ENCODE results near the gene INSM1. TPM values are rescaled to one million over a fixed set of nuclear protein-coding genes. Genes with fewer than 3 reads are reported as not detected.
A peak's percentile ranks its signal among the peaks of the same experiment; 100 is the strongest.

The INSM1 gene, protein sequence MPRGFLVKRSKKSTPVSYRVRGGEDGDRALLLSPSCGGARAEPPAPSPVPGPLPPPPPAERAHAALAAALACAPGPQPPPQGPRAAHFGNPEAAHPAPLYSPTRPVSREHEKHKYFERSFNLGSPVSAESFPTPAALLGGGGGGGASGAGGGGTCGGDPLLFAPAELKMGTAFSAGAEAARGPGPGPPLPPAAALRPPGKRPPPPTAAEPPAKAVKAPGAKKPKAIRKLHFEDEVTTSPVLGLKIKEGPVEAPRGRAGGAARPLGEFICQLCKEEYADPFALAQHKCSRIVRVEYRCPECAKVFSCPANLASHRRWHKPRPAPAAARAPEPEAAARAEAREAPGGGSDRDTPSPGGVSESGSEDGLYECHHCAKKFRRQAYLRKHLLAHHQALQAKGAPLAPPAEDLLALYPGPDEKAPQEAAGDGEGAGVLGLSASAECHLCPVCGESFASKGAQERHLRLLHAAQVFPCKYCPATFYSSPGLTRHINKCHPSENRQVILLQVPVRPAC
- total RNA-seq (2014; rRNA removed; shearing (Covaris generic)) (1.2 and 2.2 TPM in 2 replicates), polyA plus RNA-seq (2016; fragmentation: Nextera tagmentation; extraction: Ambion mirVana) (0.55 and 0.61 TPM in 2 replicates)
- long read RNA-seq, result 0 reads

DNA sequence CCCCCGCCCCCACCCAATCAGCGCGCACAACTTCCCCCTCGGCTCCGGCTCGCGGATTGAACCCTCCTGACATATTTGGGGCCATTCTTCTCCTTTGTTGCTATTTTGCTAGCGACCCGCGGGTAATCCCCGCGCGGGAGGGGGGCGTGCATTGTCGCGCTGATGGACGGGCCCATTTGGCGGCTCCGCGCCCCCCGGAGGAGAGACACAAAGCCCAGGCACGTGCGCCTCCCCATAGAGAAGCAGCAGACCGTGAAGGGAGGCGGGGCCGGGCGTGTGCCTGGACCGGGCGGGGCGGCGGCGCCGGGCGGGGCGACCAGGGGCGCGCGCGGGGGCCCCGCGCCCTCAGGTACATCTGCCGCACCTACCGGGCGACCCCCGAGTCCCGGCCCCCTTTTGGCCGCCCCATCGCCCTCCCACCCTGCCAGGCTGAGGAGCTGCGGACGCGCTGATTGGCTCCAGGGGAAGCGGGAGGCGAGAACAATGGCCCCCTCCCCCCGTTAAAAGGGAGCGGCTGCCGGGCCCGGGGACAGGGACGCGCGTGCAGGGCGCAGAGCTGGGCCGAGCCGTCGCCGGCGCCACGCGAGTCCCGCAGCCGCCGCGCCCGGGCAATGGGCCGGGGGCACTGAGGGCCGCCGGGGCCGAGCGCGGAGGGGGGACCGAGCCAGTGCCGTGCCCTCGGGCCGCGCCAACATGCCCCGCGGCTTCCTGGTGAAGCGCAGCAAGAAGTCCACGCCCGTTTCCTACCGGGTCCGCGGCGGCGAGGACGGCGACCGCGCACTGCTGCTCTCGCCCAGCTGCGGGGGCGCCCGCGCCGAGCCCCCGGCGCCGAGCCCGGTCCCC lies at the start of gene INSM1:
Gene INSM1 (plus strand): TSS at position 530 of the 843 bp plus-strand sequence. CDS start 164 bp downstream, at position 694.
- no peak within 1 kb of the TSS for H3K27ac ChIP-seq (ENCODE audit: low read depth)
- no peaks in the 10 kb centered on the region for H4K20me1 ChIP-seq (replicated peaks; ENCODE audit: insufficient read depth)
- peaks cover 79% of the 10 kb centered on the region for H3K27me3 Mint-ChIP-seq (ENCODE audit: insufficient read depth, low read depth, poor library complexity)
- H3F3A ChIP-seq (replicated peaks; ENCODE audit: low read depth), result peaks cover 11% of the 10 kb centered on the region; the same call in 1 of the 2 replicates
- H2AFZ ChIP-seq, result peak within 1 kb of the TSS; percentile 92
- peak; percentile 63 for TF ChIP-seq EZH2 (IDR thresholded peaks at IDR 0.05; ENCODE audit: low read depth, unreplicated experiment)
- no peak for TF ChIP-seq NANOG (IDR thresholded peaks at IDR 0.05; ENCODE audit: borderline replicate concordance)
- no peak for TF ChIP-seq JUNB (IDR thresholded peaks at IDR 0.05; ENCODE audit: unreplicated experiment)
- no peak for TF ChIP-seq EZH2phosphoT487 (IDR thresholded peaks at IDR 0.05; ENCODE audit: unreplicated experiment)
- no peak for TF ChIP-seq STAT1 (IDR thresholded peaks at IDR 0.05; ENCODE audit: unreplicated experiment)
- H3K36me3 Mint-ChIP-seq (ENCODE audit: low read depth), result no peaks in the 10 kb centered on the region; the same call in 2 of the 3 replicates
- peak within 1 kb of the TSS; percentile 78 for H3K4me3 Mint-ChIP-seq
- ATAC-seq, result peak; percentile 3; the same call in 2 of the 3 replicates
- H3K4me3 ChIP-seq, result peak within 1 kb of the TSS; percentile 67
- DNase-seq (ENCODE audit: low spot score), result peak; percentile 75
- peaks cover 39% of the 10 kb centered on the region for H3K4me1 ChIP-seq (ENCODE audit: insufficient read depth)
- H3K4me1 Mint-ChIP-seq, result peaks cover 42% of the 10 kb centered on the region
- H3K27ac Mint-ChIP-seq, result no peak within 1 kb of the TSS
- no peaks in the 10 kb centered on the region for H3K36me3 ChIP-seq (ENCODE audit: insufficient read depth)
- peak within 1 kb of the TSS; percentile 93 for H3K4me2 ChIP-seq
- peaks cover 83% of the 10 kb centered on the region for H3K27me3 ChIP-seq (ENCODE audit: insufficient read depth)
- no peaks in the 10 kb centered on the region for H3K79me2 ChIP-seq (replicated peaks; ENCODE audit: insufficient read depth)
- H3K9me3 Mint-ChIP-seq, result peaks cover 5% of the 10 kb centered on the region; the same call in 2 of the 3 replicates
- no peaks in the 10 kb centered on the region for H3K9me2 ChIP-seq (ENCODE audit: insufficient read depth)

DNA sequence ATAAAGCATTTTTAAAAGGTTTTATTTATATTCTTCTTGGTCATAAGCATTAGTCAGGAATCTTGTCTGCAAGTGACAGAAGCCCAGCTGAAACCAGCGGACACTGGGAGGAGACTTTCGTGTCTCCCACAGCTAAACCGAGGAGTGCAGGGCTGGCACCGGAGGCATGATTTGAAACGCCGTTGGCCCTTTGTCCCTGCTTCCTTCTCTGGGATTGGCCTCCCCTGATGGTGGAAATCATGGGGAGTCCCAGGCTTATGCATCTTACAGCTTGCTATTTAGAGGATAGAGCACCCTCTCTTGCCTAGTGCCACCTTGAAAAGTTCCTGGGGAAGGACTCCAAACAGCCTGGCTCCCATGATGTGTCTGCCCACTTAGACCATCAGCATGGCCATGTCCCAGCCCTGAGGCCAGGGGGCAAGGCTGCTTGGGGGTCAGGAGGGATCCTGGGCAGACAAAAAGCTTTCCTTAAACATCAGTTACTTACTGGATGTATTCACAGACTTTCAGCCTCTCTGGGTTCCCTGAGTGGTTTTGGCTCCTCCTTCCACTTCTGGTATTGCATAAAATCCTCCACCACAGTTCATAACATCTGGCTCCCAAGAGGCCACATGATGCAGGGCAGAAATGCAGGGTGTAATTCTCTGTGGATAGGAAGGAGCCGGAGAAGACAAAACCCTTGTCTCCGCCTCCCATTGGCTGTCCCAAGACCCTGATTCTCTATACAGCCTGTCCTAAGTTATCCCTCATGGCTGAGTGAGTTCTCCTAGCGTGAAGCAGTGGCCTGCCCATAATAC lies 49.3 kb upstream of the INSM1 start:
- H3K4me3 Mint-ChIP-seq, result no peak overlapping the region
- Histone ChIP-seq H3K36me3 (ENCODE audit: insufficient read depth) (no peaks in the 10 kb centered on the region), H2AFZ (0 out of 2 replicates have a peak overlapping the region, but pooled peaks have one; percentile 18), H3K9me2 (ENCODE audit: insufficient read depth) (no peaks in the 10 kb centered on the region), H3K79me2 (replicated peaks; ENCODE audit: insufficient read depth) (no peaks in the 10 kb centered on the region), H3K4me3 (no peak overlapping the region), H3K27me3 (ENCODE audit: insufficient read depth) (no peaks in the 10 kb centered on the region), H3K4me2 (no peak overlapping the region), H4K20me1 (replicated peaks; ENCODE audit: insufficient read depth) (no peaks in the 10 kb centered on the region; the same call in 1 of the 2 replicates), H3F3A (replicated peaks; ENCODE audit: low read depth) (no peaks in the 10 kb centered on the region), H3K27ac (ENCODE audit: low read depth) (no peak overlapping the region), H3K4me1 (ENCODE audit: insufficient read depth) (no peaks in the 10 kb centered on the region)
- peaks cover 9% of the 10 kb centered on the region; the same call in 2 of the 3 replicates for H3K9me3 Mint-ChIP-seq
- no peaks in the 10 kb centered on the region for H3K4me1 Mint-ChIP-seq
- no peak for ATAC-seq
- DNase-seq (ENCODE audit: low spot score), result no peak
- no peak overlapping the region for H3K27ac Mint-ChIP-seq
- H3K27me3 Mint-ChIP-seq (ENCODE audit: insufficient read depth, low read depth, poor library complexity), result peaks cover 3% of the 10 kb centered on the region
- H3K36me3 Mint-ChIP-seq (ENCODE audit: low read depth), result peaks cover 3% of the 10 kb centered on the region; the same call in 1 of the 3 replicates
- TF ChIP-seq EZH2phosphoT487 (IDR thresholded peaks at IDR 0.05; ENCODE audit: unreplicated experiment) (no peak), CREB1 (CRISPR knock-in tag; IDR thresholded peaks at IDR 0.05; ENCODE audit: low read depth) (no peak), NANOG (IDR thresholded peaks at IDR 0.05; ENCODE audit: borderline replicate concordance) (no peak), JUNB (IDR thresholded peaks at IDR 0.05; ENCODE audit: unreplicated experiment) (no peak), EZH2 (IDR thresholded peaks at IDR 0.05; ENCODE audit: low read depth, unreplicated experiment) (no peak), ZNF331 (CRISPR knock-in tag; IDR thresholded peaks at IDR 0.05; ENCODE audit: low read depth) (no peak)
- TF ChIP-seq, protein P1, sequence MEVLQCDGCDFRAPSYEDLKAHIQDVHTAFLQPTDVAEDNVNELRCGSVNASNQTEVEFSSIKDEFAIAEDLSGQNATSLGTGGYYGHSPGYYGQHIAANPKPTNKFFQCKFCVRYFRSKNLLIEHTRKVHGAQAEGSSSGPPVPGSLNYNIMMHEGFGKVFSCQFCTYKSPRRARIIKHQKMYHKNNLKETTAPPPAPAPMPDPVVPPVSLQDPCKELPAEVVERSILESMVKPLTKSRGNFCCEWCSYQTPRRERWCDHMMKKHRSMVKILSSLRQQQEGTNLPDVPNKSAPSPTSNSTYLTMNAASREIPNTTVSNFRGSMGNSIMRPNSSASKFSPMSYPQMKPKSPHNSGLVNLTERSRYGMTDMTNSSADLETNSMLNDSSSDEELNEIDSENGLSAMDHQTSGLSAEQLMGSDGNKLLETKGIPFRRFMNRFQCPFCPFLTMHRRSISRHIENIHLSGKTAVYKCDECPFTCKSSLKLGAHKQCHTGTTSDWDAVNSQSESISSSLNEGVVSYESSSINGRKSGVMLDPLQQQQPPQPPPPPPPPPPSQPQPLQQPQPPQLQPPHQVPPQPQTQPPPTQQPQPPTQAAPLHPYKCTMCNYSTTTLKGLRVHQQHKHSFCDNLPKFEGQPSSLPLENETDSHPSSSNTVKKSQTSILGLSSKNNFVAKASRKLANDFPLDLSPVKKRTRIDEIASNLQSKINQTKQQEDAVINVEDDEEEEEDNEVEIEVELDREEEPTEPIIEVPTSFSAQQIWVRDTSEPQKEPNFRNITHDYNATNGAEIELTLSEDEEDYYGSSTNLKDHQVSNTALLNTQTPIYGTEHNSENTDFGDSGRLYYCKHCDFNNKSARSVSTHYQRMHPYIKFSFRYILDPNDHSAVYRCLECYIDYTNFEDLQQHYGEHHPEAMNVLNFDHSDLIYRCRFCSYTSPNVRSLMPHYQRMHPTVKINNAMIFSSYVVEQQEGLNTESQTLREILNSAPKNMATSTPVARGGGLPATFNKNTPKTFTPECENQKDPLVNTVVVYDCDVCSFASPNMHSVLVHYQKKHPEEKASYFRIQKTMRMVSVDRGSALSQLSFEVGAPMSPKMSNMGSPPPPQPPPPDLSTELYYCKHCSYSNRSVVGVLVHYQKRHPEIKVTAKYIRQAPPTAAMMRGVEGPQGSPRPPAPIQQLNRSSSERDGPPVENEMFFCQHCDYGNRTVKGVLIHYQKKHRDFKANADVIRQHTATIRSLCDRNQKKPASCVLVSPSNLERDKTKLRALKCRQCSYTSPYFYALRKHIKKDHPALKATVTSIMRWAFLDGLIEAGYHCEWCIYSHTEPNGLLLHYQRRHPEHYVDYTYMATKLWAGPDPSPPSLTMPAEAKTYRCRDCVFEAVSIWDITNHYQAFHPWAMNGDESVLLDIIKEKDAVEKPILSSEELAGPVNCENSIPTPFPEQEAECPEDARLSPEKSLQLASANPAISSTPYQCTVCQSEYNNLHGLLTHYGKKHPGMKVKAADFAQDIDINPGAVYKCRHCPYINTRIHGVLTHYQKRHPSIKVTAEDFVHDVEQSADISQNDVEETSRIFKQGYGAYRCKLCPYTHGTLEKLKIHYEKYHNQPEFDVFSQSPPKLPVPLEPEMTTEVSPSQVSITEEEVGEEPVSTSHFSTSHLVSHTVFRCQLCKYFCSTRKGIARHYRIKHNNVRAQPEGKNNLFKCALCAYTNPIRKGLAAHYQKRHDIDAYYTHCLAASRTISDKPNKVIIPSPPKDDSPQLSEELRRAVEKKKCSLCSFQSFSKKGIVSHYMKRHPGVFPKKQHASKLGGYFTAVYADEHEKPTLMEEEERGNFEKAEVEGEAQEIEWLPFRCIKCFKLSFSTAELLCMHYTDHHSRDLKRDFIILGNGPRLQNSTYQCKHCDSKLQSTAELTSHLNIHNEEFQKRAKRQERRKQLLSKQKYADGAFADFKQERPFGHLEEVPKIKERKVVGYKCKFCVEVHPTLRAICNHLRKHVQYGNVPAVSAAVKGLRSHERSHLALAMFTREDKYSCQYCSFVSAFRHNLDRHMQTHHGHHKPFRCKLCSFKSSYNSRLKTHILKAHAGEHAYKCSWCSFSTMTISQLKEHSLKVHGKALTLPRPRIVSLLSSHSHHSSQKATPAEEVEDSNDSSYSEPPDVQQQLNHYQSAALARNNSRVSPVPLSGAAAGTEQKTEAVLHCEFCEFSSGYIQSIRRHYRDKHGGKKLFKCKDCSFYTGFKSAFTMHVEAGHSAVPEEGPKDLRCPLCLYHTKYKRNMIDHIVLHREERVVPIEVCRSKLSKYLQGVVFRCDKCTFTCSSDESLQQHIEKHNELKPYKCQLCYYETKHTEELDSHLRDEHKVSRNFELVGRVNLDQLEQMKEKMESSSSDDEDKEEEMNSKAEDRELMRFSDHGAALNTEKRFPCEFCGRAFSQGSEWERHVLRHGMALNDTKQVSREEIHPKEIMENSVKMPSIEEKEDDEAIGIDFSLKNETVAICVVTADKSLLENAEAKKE (CRISPR knock-in tag; IDR thresholded peaks at IDR 0.05), result no peak

All from GM23338 (cell line).